OCI-M2 (cell line): ENCODE measurements around the gene YPEL3.

ENCODE experiments used
- DNase-seq: peaks from one replicate; lab custom pipeline; 2025; ENCODE audit not compliant: unreplicated experiment; lab: John Stamatoyannopoulos, UW

The YPEL3 gene

GRCh38 chr16:30090610-30091331 lies 5.2 kb downstream of the YPEL3 start:
- DNase-seq, result no peak

- no peak for DNase-seq
Measured at GRCh38 chr16:30088832-30089624, 7.0 kb downstream of the YPEL3 start.

GRCh38 chr16:30088237-30088831 lies 7.7 kb downstream of the YPEL3 start:
- no peak for DNase-seq

GRCh38 chr16:30087181-30087898 lies 8.7 kb downstream of the YPEL3 start:
- no peak for DNase-seq

- DNase-seq, result no peak
Measured at GRCh38 chr16:30086291-30087140, 9.5 kb downstream of the YPEL3 start.

GRCh38 chr16:30085820-30086219 lies 10.2 kb downstream of the YPEL3 start:
- DNase-seq, result no peak

- DNase-seq, result no peak
Measured at GRCh38 chr16:30085247-30085646, 10.8 kb downstream of the YPEL3 start.

GRCh38 chr16:30084816-30085159 lies 11.2 kb downstream of the YPEL3 start:
- DNase-seq, result no peak

- DNase-seq, result no peak
Measured at GRCh38 chr16:30084096-30084815, 11.8 kb downstream of the YPEL3 start.

GRCh38 chr16:30083216-30084055 lies 12.6 kb downstream of the YPEL3 start:
- no peak for DNase-seq

- no peak for DNase-seq
Measured at GRCh38 chr16:30082545-30083090, 13.4 kb downstream of the YPEL3 start.

- no peak for DNase-seq
Measured at GRCh38 chr16:30079480-30079879, 16.5 kb downstream of the YPEL3 start.

- no peak for DNase-seq
Measured at GRCh38 chr16:30078744-30079143, 17.3 kb downstream of the YPEL3 start.

- no peak for DNase-seq
Measured at GRCh38 chr16:30077656-30078055, 18.4 kb downstream of the YPEL3 start.

GRCh38 chr16:30076276-30076791 lies 19.7 kb downstream of the YPEL3 start:
- DNase-seq, result no peak

GRCh38 chr16:30075503-30076275 lies 20.3 kb downstream of the YPEL3 start, which contains the start of gene PPP4C:
Gene PPP4C, plus strand, starts transcription at chr16:30075994. Its CDS starts 384 bp downstream, at chr16:30076378.
- no peak for DNase-seq

GRCh38 chr16:30070490-30070889 lies 25.5 kb downstream of the YPEL3 start:
- no peak for DNase-seq
